DOHH2 (cell line): ENCODE data around the gene RXRA.

Source experiments
- H3F3A ChIP-seq: fragments of 200-600 bp; sonication (generic), shearing (Covaris generic); 2 replicates; pipeline ENCODE4 v1.6.0; 2016; ENCODE audit warnings: antibody characterized with exemption, mild to moderate bottlenecking; ENCODE audit not compliant: control insufficient read depth, insufficient read depth
- H3K27ac ChIP-seq: fragments of 200-600 bp; sonication (generic); 2 replicates; pipeline ENCODE4 v1.5.1; 2014; ENCODE audit warnings: low read depth, mild to moderate bottlenecking, low read length, moderate library complexity
- H3K27me3 ChIP-seq: fragments of 200-600 bp; sonication (generic); 2 replicates; pipeline ENCODE4 v1.6.1; 2014; ENCODE audit warnings: mild to moderate bottlenecking, low read length, mixed read lengths; ENCODE audit not compliant: control insufficient read depth
- H3K36me3 ChIP-seq: fragments of 200-600 bp; sonication (generic); 2 replicates; pipeline ENCODE4 v1.6.1; 2014; ENCODE audit warnings: mild to moderate bottlenecking, low read length, moderate library complexity, mixed read lengths; ENCODE audit not compliant: control insufficient read depth
- H3K4me1 ChIP-seq: fragments of 200-600 bp; sonication (generic); 2 replicates; pipeline ENCODE4 v1.6.1; 2014; ENCODE audit warnings: mild to moderate bottlenecking, low read length, mixed read lengths; ENCODE audit not compliant: control insufficient read depth
- H3K4me2 ChIP-seq: fragments of 200-600 bp; sonication (generic); 2 replicates; pipeline ENCODE4 v1.6.0; 2014; ENCODE audit warnings: mild to moderate bottlenecking, low read length, moderate library complexity
- H3K4me3 ChIP-seq: fragments of 200-600 bp; sonication (generic); 2 replicates; pipeline ENCODE4 v1.5.1; 2014; ENCODE audit warnings: mild to moderate bottlenecking, low read length, mixed read lengths
- H3K79me2 ChIP-seq: fragments of 200-600 bp; sonication (generic); 2 replicates; pipeline ENCODE4 v1.6.1; 2014; ENCODE audit warnings: mild to moderate bottlenecking, low read length, mixed read lengths; ENCODE audit not compliant: control insufficient read depth
- H3K9me2 ChIP-seq: fragments of 200-600 bp; sonication (generic); replicated peaks from 2 replicates; pipeline ENCODE4 v1.6.1; 2014; ENCODE audit warnings: mild to moderate bottlenecking, low read length, mixed read lengths; ENCODE audit not compliant: control insufficient read depth
- H3K9me3 ChIP-seq: fragments of 200-600 bp; sonication (generic); 2 replicates; pipeline ENCODE4 v1.6.1; 2014; ENCODE audit warnings: antibody characterized with exemption, low read length, mixed read lengths; ENCODE audit not compliant: control insufficient read depth, insufficient read depth
- H4K20me1 ChIP-seq: fragments of 200-600 bp; sonication (generic); 2 replicates; pipeline ENCODE4 v1.6.0; 2014; ENCODE audit warnings: low read depth, mild to moderate bottlenecking, antibody characterized with exemption, low read length, moderate library complexity; ENCODE audit not compliant: control insufficient read depth, insufficient read depth
- CTCF ChIP-seq: fragments of 200-600 bp; sonication (generic); IDR thresholded peaks from one replicate; pipeline ENCODE4 v1.5.1; 2014; ENCODE audit warnings: antibody characterized with exemption, mild to moderate bottlenecking, low read depth, low read length; ENCODE audit not compliant: poor library complexity, severe bottlenecking
- EZH2phosphoT487 ChIP-seq: fragments of 200-600 bp; sonication (generic); IDR thresholded peaks from 2 replicates; pipeline ENCODE4 v1.6.1; 2017; ENCODE audit warnings: borderline replicate concordance, mild to moderate bottlenecking, antibody characterized with exemption, low read length, moderate library complexity, mixed read lengths

RXRA gene

GRCh38 chr9:134424818-134425217 lies 98.6 kb downstream of the RXRA start:
- Histone ChIP-seq H3K36me3 (no peaks in the 10 kb centered on the region), H3F3A (no peaks in the 10 kb centered on the region), H4K20me1 (no peaks in the 10 kb centered on the region), H3K4me2 (no peak overlapping the region), H3K27me3 (no peaks in the 10 kb centered on the region), H3K79me2 (no peaks in the 10 kb centered on the region), H3K27ac (no peak overlapping the region), H3K4me3 (no peak overlapping the region), H3K9me2 (no peaks in the 10 kb centered on the region), H3K4me1 (no peaks in the 10 kb centered on the region), H3K9me3 (no peaks in the 10 kb centered on the region)
- TF ChIP-seq CTCF (no peak), EZH2phosphoT487 (no peak)

DNA sequence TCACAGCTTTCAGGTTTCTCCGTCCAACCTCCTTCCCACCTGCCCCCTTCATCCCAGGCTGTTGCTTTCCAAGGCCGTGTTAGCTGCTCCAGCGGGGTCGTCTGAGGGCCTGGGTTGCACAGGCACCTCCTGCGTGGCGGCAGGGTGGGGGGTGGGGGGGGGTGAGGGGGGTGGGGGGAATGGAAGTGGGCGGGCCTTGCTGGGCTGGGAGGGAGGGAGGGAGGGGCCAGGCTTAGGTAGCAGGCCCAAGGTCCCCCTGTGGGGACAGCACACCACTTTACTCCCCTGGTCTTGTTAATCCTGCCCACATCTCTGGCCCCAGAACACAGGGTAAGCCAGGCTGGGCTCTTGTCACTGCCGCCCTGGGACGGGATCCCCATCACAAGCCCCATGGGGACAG lies 99.1 kb downstream of the RXRA start:
- Histone ChIP-seq H3K4me1 (no peaks in the 10 kb centered on the region), H3K27me3 (no peaks in the 10 kb centered on the region), H3K4me3 (no peak overlapping the region), H3K27ac (no peak overlapping the region), H3K4me2 (no peak overlapping the region), H3F3A (no peaks in the 10 kb centered on the region), H3K79me2 (no peaks in the 10 kb centered on the region), H3K9me3 (no peaks in the 10 kb centered on the region), H3K9me2 (no peaks in the 10 kb centered on the region), H4K20me1 (no peaks in the 10 kb centered on the region), H3K36me3 (no peaks in the 10 kb centered on the region)
- TF ChIP-seq EZH2phosphoT487 (no peak), CTCF (no peak)

DNA sequence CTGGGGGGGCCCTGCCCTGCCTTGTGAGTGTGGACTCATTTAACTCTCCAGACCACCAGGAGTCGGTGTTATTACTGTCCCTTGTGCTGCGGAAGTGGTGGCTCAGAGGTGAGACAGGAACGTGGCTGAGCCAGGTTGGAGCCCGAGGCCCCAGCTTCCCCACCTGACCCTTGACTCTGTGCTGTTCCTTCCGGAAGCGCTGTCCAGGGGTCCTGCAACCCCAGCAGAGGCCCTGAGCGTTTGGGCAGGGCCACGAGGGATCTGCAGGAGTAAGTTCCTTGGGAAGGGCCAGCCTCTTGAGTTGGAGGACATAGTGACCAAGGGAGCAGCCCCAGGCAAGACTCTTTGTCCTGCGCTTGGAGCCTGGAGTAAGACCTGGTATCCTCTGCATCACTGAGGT lies 99.6 kb downstream of the RXRA start:
- no peaks in the 10 kb centered on the region for H3K36me3 ChIP-seq

More for the DNA sequence above, 99.6 kb downstream of the RXRA start:
- Histone ChIP-seq H3K4me3 (no peak overlapping the region), H3K4me2 (no peak overlapping the region), H3K9me2 (no peaks in the 10 kb centered on the region), H3K9me3 (no peaks in the 10 kb centered on the region), H3F3A (no peaks in the 10 kb centered on the region), H3K27me3 (no peaks in the 10 kb centered on the region), H3K4me1 (no peaks in the 10 kb centered on the region), H3K79me2 (no peaks in the 10 kb centered on the region), H4K20me1 (no peaks in the 10 kb centered on the region), H3K27ac (no peak overlapping the region)
- TF ChIP-seq CTCF (no peak), EZH2phosphoT487 (no peak)
